K562 treated with DMSO at 1 percent for 4 hours (cell line): ENCODE measurements around the gene MPEG1. TPM values are rescaled to one million over a fixed set of nuclear protein-coding genes. Genes with fewer than 3 reads are reported as not detected.

Source experiments
- total RNA-seq: library from RNA; unstranded; fragments of 300-600 nt; gene quantifications from 2 replicates; pipeline ENCODE4 v1.2.3, GENCODE V29; 2022; ENCODE audit not compliant: insufficient read depth

Gene MPEG1
- total RNA-seq = not detected in 2 replicates

GRCh38 chr11:59212744-59213631 lies at the start of gene MPEG1:
TSS of gene MPEG1 (minus strand) at chr11:59212927. CDS start at chr11:59212865, 62 bp downstream.

DNA sequence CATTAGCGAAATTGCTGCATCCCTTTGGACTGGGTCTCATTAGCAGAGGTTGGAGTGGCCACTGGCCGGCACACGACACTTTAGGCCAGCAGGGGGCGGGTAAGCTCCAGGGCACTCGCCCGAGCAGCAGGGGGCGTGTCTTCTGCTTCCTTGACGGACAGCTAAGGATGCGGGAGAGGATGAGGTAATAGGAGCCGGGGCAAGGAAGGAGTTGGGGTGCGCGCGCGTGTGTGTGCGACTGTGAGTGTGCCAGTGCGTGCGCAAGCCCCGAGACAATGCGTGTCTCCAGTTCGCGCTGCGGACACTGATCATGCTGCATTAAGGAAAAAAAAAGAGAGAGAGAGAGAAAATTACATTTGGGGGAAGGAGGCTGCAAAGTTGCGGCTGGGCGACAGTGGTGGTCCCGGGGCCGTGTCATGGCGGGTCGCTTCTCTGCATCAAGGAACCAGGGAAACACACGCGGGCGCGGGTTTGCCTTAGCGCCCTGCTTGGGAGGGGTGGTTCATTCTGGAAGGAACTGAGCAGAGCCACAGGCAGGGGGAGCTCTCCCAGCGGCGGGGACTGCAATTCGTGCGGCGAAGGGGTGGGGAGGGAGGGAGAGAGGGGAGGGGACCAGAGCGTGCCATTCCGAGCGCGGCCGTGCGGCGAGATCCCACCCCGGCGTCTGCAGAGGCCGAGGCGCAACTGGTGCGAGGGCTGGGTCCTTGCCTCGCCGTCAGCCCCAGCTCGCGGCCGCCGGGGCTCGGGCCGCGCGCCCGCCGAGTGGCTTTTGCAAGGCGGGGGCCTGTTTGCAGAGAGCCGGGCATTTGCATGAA lies 41.0 kb downstream of the MPEG1 start, which contains the start of gene DTX4:
Gene DTX4 (plus strand): TSS at position 625 of the 815 bp plus-strand sequence. CDS start 464 bp downstream, outside the sequence.

Other genes with a start within 250 kb of the MPEG1 start
- not detected in 2 replicates for gene GLYATL1B, start 126.6 kb downstream of the MPEG1 start, total RNA-seq
- gene FAM111B, start 105.7 kb downstream of the MPEG1 start, total RNA-seq = not detected in 2 replicates
- 21.5 and 26.6 TPM in 2 replicates for gene FAM111A, start 70.1 kb downstream of the MPEG1 start, total RNA-seq
- not detected in 2 replicates for gene DTX4, start 40.8 kb downstream of the MPEG1 start, total RNA-seq
- not detected in 2 replicates for gene OR5AN1, start 146.0 kb upstream of the MPEG1 start, total RNA-seq
- gene OR5A2, start 213.5 kb upstream of the MPEG1 start, total RNA-seq = not detected in 2 replicates
- gene OR5A1, start 223.5 kb upstream of the MPEG1 start, total RNA-seq = not detected in 2 replicates
- not detected in 2 replicates for gene OR4D6, start 244.0 kb upstream of the MPEG1 start, total RNA-seq